HFF-Myc (cell line): Measurements from ENCODE around the gene ATG9A.
A peak's percentile ranks its signal among the peaks of the same experiment; 100 is the strongest.

Experiments
- DNase-seq: peaks from one replicate; pipeline ENCODE4 v3.0.0-alpha.2; 2011; ENCODE audit warnings: low read depth; ENCODE audit errors: extremely low read depth
- H3K4me3 ChIP-seq: replicated peaks from 2 replicates; pipeline ENCODE4 v1.5.1; 2011; ENCODE audit warnings: low read depth, mild to moderate bottlenecking, control low read depth, low read length
- TF ChIP-seq, protein P1 (sequence below): IDR thresholded peaks from 2 replicates; pipeline ENCODE4 v1.5.1; 2012; ENCODE audit warnings: mild to moderate bottlenecking, low read depth, low read length, control low read depth; ENCODE audit errors: missing control alignments

Gene ATG9A

GRCh38 chr2:219234331-219234730 lies 4.9 kb upstream of the ATG9A start:
- no peak overlapping the region for H3K4me3 ChIP-seq
- TF ChIP-seq, protein P1, sequence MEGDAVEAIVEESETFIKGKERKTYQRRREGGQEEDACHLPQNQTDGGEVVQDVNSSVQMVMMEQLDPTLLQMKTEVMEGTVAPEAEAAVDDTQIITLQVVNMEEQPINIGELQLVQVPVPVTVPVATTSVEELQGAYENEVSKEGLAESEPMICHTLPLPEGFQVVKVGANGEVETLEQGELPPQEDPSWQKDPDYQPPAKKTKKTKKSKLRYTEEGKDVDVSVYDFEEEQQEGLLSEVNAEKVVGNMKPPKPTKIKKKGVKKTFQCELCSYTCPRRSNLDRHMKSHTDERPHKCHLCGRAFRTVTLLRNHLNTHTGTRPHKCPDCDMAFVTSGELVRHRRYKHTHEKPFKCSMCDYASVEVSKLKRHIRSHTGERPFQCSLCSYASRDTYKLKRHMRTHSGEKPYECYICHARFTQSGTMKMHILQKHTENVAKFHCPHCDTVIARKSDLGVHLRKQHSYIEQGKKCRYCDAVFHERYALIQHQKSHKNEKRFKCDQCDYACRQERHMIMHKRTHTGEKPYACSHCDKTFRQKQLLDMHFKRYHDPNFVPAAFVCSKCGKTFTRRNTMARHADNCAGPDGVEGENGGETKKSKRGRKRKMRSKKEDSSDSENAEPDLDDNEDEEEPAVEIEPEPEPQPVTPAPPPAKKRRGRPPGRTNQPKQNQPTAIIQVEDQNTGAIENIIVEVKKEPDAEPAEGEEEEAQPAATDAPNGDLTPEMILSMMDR: no peak
- DNase-seq: no peak

DNA sequence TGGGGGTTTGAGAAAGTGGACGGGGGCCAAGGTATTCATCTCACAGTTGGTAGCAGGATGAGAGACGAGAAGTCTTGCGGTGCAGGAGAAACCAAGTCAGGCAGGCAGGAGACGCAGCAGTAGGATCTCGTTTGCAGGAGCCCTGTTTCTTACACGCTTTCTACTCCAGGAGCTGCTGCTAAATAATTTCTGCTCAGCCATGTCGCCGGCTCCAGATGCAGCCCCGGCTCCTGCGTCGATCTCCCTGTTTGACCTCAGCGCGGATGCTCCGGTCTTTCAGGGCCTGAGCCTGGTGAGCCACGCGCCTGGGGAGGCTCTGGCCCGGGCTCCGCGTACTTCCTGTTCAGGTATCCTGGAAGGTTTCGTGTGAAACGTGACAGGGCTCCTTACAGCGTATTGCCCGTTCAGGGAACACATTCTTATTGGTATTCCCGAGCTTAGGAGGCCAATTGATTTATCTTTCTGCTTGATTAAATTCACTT lies 664 bp upstream of the ATG9A start:
- no peak for DNase-seq
- peak overlapping the region; percentile 89 for H3K4me3 ChIP-seq

GRCh38 chr2:219228911-219229304 lies 528 bp downstream of the ATG9A start:
- TF ChIP-seq, protein P1: no peak
- peak overlapping the region; percentile 89 for H3K4me3 ChIP-seq
- no peak for DNase-seq

More for the DNA sequence above, 664 bp upstream of the ATG9A start:
- TF ChIP-seq, protein P1: no peak

GRCh38 chr2:219228041-219228910 lies 1.2 kb downstream of the ATG9A start:
- peak overlapping the region; percentile 89 for H3K4me3 ChIP-seq
- TF ChIP-seq, protein P1: no peak
- no peak for DNase-seq

DNA sequence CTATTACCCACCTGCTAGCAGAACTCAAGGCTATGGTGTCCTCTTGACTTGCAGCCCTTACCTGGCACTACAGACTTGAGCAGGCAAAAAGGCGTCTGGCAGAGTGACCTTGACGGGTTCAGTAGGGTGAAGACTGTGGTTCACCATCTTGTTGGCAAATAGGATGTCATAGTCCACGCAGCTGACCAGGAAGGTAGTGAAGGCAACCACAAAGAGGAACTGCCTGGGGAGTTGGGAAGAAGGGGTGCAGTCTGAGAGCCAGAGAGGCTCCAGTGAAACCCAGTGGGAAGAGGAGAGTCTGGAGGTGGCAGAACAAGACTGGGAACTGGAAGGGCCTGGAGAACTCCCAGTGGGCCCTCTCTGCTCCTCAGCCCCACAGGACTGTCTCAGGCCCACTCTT lies 4.1 kb downstream of the ATG9A start:
- TF ChIP-seq, protein P1: no peak
- DNase-seq: no peak
- no peak overlapping the region for H3K4me3 ChIP-seq

DNA sequence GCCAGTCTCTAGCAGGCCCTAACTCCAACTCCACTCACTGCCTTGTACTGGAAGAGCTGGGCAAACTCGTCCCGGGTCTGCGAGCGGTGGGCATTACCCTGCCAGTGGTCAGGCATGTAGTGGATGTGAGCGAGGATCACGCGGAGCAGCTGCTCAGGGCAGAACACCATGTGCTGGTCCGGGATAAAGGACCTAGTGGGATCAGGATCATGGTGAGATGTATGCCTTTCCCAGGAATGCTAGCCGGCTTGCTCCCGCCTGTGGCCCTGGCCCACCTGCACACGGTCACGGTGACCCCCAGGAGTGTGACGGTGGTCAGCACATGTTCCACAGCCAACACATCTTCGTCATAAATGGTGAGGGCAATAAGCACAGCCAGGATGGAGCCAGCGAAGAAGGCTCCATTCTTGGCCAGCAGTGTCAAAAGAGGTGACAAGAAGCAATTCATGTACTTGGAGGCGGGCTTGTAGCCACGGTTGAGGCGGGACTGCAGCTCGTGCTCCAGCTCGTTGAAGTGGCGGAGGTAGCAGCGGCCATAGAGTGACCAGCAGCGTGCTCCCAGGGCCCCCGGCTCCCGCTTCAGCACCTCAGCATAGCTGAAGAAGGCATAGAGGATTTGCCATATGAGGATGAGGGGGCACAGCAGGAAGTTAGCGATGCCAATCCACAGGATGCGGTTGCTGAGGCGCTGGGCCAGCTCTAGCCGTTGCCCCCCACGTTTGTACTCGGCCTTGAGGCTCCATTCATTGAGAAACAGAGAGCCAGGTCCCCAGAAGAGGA lies 5.4 kb downstream of the ATG9A start:
- TF ChIP-seq, protein P1: no peak
- no peak overlapping the region for H3K4me3 ChIP-seq
- DNase-seq: no peak
